OCI-M1 (cell line): ENCODE results near the gene MRGPRF.
A peak's percentile ranks its signal among the peaks of the same experiment; 100 is the strongest.

Experiments
- DNase-seq: peaks from one replicate; lab custom pipeline; 2025; lab: John Stamatoyannopoulos, UW

Gene MRGPRF

GRCh38 chr11:69050592-69051380, 37.7 kb upstream of the MRGPRF start:
- no peak for DNase-seq

- DNase-seq: peak; percentile 74
These were observed 36.4 kb upstream of the MRGPRF start for GRCh38 chr11:69049490-69049867.

- DNase-seq: peak; percentile 100
These were observed 35.8 kb upstream of the MRGPRF start, which contains the start of gene TPCN2 for GRCh38 chr11:69048694-69049489. Gene TPCN2 (plus strand): TSS chr11:69048932. CDS start chr11:69048998, 66 bp downstream.

GRCh38 chr11:69048031-69048693, 35.1 kb upstream of the MRGPRF start:
- peak; percentile 77 for DNase-seq

- peak; percentile 85 for DNase-seq
These were observed 31.3 kb upstream of the MRGPRF start for GRCh38 chr11:69044111-69045013.

- no peak for DNase-seq
These were observed 28.5 kb upstream of the MRGPRF start for GRCh38 chr11:69041516-69041915.

GRCh38 chr11:69040581-69041260, 27.7 kb upstream of the MRGPRF start:
- peak; percentile 56 for DNase-seq

- no peak for DNase-seq
These were observed 27.0 kb upstream of the MRGPRF start for GRCh38 chr11:69040051-69040450.

GRCh38 chr11:69039501-69039900, 26.5 kb upstream of the MRGPRF start:
- no peak for DNase-seq

- DNase-seq: no peak
These were observed 24.5 kb upstream of the MRGPRF start for GRCh38 chr11:69037544-69037943.

GRCh38 chr11:69037074-69037473, 24.0 kb upstream of the MRGPRF start:
- DNase-seq: no peak

- no peak for DNase-seq
These were observed 22.9 kb upstream of the MRGPRF start for GRCh38 chr11:69035946-69036340.

- no peak for DNase-seq
These were observed 22.3 kb upstream of the MRGPRF start for GRCh38 chr11:69035150-69035945.

GRCh38 chr11:69034123-69034867, 21.2 kb upstream of the MRGPRF start:
- DNase-seq: no peak

GRCh38 chr11:69033431-69033830, 20.4 kb upstream of the MRGPRF start:
- DNase-seq: no peak

GRCh38 chr11:69032833-69033232, 19.8 kb upstream of the MRGPRF start:
- DNase-seq: no peak

- no peak for DNase-seq
These were observed 17.3 kb upstream of the MRGPRF start for GRCh38 chr11:69030301-69030700.

- DNase-seq: no peak
These were observed 14.8 kb upstream of the MRGPRF start for GRCh38 chr11:69027704-69028372.

- no peak for DNase-seq
These were observed 11.5 kb upstream of the MRGPRF start for GRCh38 chr11:69024509-69024908.
